Measurements from ENCODE around the gene CHD5.

GRCh38 chr1:6140413-6140812 is 39.7 kb downstream of the CHD5 start:
- TF ChIP-seq CTCF (optimal IDR thresholded peaks at IDR 0.05 in 1 of 3, IDR thresholded peaks at IDR 0.05 in 1 of 3, conservative IDR thresholded peaks at IDR 0.05 in 1 of 3; ENCODE audit: extremely low read depth in 1 of 3, insufficient read depth in 2 of 3, low read length in 3 of 3) (no peak), EZH2 (IDR thresholded peaks at IDR 0.05; ENCODE audit: low read length) (no peak)

Data from keratinocyte (primary cell).